Measurements from ENCODE around the gene CACNA1B.

Gene CACNA1B

DNA sequence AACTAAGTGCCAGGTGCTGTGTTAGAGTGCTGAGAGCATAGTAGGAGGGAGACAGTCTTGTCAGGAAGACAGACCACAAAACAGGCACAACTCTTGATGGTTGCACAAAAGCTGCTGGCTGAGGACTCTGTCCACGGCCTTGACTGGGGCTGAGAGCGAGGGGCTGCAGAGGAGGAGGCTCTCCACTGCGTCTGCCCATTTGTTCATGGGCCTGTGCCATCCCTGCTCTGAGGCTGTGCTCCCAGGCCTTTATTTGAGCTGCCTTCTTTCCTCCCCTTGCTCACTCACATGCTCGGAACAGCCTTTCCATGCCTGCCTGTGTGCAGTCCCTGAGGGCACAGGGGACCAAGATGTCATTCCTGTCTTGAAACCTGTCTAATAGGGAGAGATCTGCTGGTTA, 147.8 kb downstream of the CACNA1B start:
- DNase-seq, result no peak
- no peaks in the 10 kb centered on the region for H3K79me2 ChIP-seq (ENCODE audit: low read length)

GRCh38 chr9:138025908-138026307, 148.3 kb downstream of the CACNA1B start:
- H3K9ac ChIP-seq (ENCODE audit: low read length), result no peak overlapping the region
- no peak overlapping the region for H3K4me3 ChIP-seq (ENCODE audit: low read length)
- H3K27me3 ChIP-seq (replicated peaks; ENCODE audit: insufficient read depth, low read length), result peaks cover 67% of the 10 kb centered on the region
- H3K9me2 ChIP-seq (replicated peaks; ENCODE audit: insufficient read depth, low read length), result no peaks in the 10 kb centered on the region
- no peaks in the 10 kb centered on the region for H3F3A ChIP-seq (ENCODE audit: insufficient read depth, low read length)
- no peaks in the 10 kb centered on the region for H3K79me2 ChIP-seq (ENCODE audit: low read length)
- no peak for TF ChIP-seq EZH2phosphoT487 (IDR thresholded peaks at IDR 0.05; ENCODE audit: low read length)
- no peak for TF ChIP-seq EZH2 (optimal IDR thresholded peaks at IDR 0.05; ENCODE audit: low read depth, low read length)
- TF ChIP-seq, protein P1, sequence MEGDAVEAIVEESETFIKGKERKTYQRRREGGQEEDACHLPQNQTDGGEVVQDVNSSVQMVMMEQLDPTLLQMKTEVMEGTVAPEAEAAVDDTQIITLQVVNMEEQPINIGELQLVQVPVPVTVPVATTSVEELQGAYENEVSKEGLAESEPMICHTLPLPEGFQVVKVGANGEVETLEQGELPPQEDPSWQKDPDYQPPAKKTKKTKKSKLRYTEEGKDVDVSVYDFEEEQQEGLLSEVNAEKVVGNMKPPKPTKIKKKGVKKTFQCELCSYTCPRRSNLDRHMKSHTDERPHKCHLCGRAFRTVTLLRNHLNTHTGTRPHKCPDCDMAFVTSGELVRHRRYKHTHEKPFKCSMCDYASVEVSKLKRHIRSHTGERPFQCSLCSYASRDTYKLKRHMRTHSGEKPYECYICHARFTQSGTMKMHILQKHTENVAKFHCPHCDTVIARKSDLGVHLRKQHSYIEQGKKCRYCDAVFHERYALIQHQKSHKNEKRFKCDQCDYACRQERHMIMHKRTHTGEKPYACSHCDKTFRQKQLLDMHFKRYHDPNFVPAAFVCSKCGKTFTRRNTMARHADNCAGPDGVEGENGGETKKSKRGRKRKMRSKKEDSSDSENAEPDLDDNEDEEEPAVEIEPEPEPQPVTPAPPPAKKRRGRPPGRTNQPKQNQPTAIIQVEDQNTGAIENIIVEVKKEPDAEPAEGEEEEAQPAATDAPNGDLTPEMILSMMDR (IDR thresholded peaks at IDR 0.05; ENCODE audit: low read length), result no peak
- no peak for DNase-seq
- H3K36me3 ChIP-seq (replicated peaks; ENCODE audit: insufficient read depth, low read length), result no peaks in the 10 kb centered on the region
- no peak overlapping the region for H2AFZ ChIP-seq (ENCODE audit: low read length)
- no peak overlapping the region for H3K4me2 ChIP-seq (ENCODE audit: low read depth, low read length)
- H4K20me1 ChIP-seq (ENCODE audit: insufficient read depth, low read length), result no peaks in the 10 kb centered on the region
- H3K9me3 ChIP-seq (replicated peaks; ENCODE audit: insufficient read depth, low read length), result 0 out of 2 replicates have a peak, but pooled peaks cover 3% of the 10 kb centered on the region
- H3K4me1 ChIP-seq (ENCODE audit: low read length), result no peaks in the 10 kb centered on the region
- H3K27ac ChIP-seq (ENCODE audit: low read length), result no peak overlapping the region

More for the DNA sequence above, 147.8 kb downstream of the CACNA1B start:
- no peaks in the 10 kb centered on the region for H3K36me3 ChIP-seq (replicated peaks; ENCODE audit: insufficient read depth, low read length)
- no peaks in the 10 kb centered on the region for H3K4me1 ChIP-seq (ENCODE audit: low read length)
- H3F3A ChIP-seq (ENCODE audit: insufficient read depth, low read length), result no peaks in the 10 kb centered on the region
- H3K4me2 ChIP-seq (ENCODE audit: low read depth, low read length), result no peak overlapping the region
- H2AFZ ChIP-seq (ENCODE audit: low read length), result no peak overlapping the region
- no peaks in the 10 kb centered on the region for H3K9me2 ChIP-seq (replicated peaks; ENCODE audit: insufficient read depth, low read length)
- TF ChIP-seq, protein P1 (IDR thresholded peaks at IDR 0.05; ENCODE audit: low read length), result no peak
- TF ChIP-seq EZH2phosphoT487 (IDR thresholded peaks at IDR 0.05; ENCODE audit: low read length) (no peak), EZH2 (optimal IDR thresholded peaks at IDR 0.05; ENCODE audit: low read depth, low read length) (no peak)
- 0 out of 2 replicates have a peak, but pooled peaks cover 3% of the 10 kb centered on the region for H3K9me3 ChIP-seq (replicated peaks; ENCODE audit: insufficient read depth, low read length)
- peaks cover 62% of the 10 kb centered on the region for H3K27me3 ChIP-seq (replicated peaks; ENCODE audit: insufficient read depth, low read length)
- H4K20me1 ChIP-seq (ENCODE audit: insufficient read depth, low read length), result no peaks in the 10 kb centered on the region
- no peak overlapping the region for H3K4me3 ChIP-seq (ENCODE audit: low read length)
- no peak overlapping the region for H3K27ac ChIP-seq (ENCODE audit: low read length)
- no peak overlapping the region for H3K9ac ChIP-seq (ENCODE audit: low read length)

DNA sequence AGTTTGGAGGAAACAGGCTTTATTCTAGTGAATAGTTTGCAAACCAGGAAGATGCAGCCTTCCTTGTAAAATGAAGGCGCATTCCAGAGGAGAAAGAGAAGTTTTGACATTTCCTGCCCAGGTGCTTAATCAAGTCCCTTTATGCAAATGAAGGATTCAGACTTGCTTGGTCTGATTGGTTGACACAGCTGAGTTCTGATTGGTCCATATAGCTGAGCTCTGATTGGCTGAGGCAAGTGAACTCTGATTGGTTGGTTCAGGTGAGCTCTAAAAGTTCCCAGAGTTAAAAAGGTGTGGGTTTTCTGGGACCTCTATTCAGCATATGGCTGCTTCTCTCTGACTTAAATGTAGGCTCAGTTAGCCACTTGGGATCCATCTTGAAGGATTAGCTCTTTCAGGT, 151.0 kb downstream of the CACNA1B start:
- Histone ChIP-seq H3K36me3 (replicated peaks; ENCODE audit: insufficient read depth, low read length) (no peaks in the 10 kb centered on the region), H3K27ac (ENCODE audit: low read length) (no peak overlapping the region), H3K4me3 (ENCODE audit: low read length) (no peak overlapping the region), H3K9me3 (replicated peaks; ENCODE audit: insufficient read depth, low read length) (0 out of 2 replicates have a peak, but pooled peaks cover 3% of the 10 kb centered on the region), H3K4me1 (ENCODE audit: low read length) (no peaks in the 10 kb centered on the region), H3F3A (ENCODE audit: insufficient read depth, low read length) (no peaks in the 10 kb centered on the region), H3K4me2 (ENCODE audit: low read depth, low read length) (no peak overlapping the region), H3K79me2 (ENCODE audit: low read length) (no peaks in the 10 kb centered on the region), H3K27me3 (replicated peaks; ENCODE audit: insufficient read depth, low read length) (peaks cover 88% of the 10 kb centered on the region), H3K9me2 (replicated peaks; ENCODE audit: insufficient read depth, low read length) (no peaks in the 10 kb centered on the region), H3K9ac (ENCODE audit: low read length) (no peak overlapping the region), H4K20me1 (ENCODE audit: insufficient read depth, low read length) (no peaks in the 10 kb centered on the region), H2AFZ (ENCODE audit: low read length) (no peak overlapping the region)
- no peak for TF ChIP-seq EZH2phosphoT487 (IDR thresholded peaks at IDR 0.05; ENCODE audit: low read length)
- TF ChIP-seq, protein P1 (IDR thresholded peaks at IDR 0.05; ENCODE audit: low read length), result no peak
- TF ChIP-seq EZH2 (optimal IDR thresholded peaks at IDR 0.05; ENCODE audit: low read depth, low read length), result no peak
- no peak for DNase-seq
